Ramos (cell line): ENCODE results near the gene RAB22A.

Source experiments
- in situ Hi-C: fragments of 300-500 bp; cut with MboI; formaldehyde crosslinking; loops from one replicate; pipeline ENCODE4 v1.14.3; 2022; ENCODE audit warnings: low sequenced_read_pairs; ENCODE audit not compliant: unreplicated experiment

Gene RAB22A, protein sequence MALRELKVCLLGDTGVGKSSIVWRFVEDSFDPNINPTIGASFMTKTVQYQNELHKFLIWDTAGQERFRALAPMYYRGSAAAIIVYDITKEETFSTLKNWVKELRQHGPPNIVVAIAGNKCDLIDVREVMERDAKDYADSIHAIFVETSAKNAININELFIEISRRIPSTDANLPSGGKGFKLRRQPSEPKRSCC

DNA sequence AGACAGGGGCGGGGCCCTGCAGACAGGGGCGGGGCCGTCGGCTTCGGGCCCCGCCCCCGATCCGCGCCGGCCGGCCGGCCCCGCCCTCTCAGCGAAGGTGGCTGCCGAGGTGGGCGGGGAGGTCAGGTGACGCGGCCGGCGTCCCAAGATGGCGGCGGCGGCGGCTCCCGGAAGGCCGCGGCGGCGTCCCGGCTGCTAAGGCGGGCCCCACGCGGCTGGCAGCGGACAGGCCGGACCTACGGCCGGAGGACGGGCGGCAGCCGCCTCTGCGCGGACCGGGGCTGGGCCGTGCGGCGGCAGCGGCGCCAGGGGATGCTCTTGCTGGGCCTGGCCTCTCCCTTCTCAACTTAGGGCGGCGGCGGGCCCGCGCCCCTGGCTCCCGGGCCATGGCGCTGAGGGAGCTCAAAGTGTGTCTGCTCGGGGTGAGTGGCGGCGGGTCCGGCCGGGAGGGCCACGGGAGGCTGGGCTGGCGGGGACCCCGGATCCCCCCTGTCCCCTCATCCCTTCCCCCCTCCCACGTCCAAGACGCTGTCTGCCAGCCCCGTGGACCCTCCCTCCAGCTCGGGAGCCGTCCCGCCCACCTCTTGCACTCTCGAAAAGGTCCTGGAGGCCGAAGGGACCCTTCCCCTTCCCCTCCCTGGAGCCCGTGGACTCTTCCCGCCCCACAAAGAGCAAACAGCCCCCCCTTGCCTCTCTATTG is at the start of gene RAB22A:
RAB22A (plus strand) TSS at position 125 of the 700 bp plus-strand sequence; CDS start at position 387, 262 bp downstream.
- in situ Hi-C loops, result no loop called here

DNA sequence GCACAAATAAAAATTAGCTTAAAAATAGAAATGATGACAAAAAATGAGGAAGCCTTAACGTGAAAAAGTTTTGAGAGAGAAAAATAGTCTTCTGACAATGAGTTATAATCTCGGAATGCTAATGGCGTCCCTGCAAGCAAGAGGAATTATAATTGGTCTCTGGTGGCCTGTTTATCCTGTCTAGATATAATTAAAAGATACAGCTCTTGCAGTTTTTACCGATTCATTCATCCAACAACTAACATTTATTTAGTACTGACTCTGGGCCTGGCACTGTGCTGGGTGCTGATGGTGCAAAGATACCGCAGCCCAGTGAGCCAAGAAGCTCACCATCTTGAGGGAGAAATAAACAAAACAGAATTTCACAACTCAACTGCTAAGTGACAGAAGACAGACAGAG is 49.5 kb upstream of the RAB22A start:
- in situ Hi-C loops, result no loop called here

DNA sequence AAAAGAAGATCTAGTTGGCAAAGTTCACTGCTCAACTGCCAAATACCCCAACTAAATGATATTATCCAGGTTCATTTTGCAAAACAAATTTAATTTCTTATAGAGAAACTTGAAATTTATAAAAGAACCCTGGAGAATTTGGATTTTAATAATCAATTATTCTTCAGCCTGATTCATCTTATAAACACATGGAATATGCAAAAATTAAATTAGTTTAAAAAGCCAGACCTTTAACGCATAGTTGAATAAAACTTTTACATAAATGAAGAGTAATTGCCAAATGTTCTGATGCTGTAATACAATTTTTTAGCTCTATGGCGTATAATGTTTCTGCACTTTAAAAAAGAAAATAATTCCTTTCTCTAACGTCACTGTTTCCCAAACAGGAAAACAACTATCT is 47.9 kb upstream of the RAB22A start:
- in situ Hi-C loops, result no loop called here

DNA sequence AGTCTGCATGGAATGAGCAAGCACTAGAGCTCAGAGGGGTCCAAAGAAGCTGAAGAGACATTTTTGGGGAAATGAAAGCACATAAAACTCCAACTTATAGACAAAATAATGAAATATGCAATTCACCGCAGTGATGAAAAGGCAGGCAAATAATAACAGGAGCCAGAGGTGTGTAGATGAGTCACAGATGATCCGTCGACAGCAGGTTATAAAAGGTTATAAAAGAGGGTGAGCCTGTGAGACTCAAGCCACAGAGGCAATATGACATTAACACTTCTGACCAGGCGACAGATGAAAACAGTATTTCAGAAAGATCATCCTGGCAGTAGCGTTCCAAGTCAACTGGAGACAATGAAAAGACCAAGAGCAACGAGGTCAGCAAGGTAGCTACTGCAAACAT is 45.2 kb upstream of the RAB22A start:
- in situ Hi-C loops, result no loop called here

DNA sequence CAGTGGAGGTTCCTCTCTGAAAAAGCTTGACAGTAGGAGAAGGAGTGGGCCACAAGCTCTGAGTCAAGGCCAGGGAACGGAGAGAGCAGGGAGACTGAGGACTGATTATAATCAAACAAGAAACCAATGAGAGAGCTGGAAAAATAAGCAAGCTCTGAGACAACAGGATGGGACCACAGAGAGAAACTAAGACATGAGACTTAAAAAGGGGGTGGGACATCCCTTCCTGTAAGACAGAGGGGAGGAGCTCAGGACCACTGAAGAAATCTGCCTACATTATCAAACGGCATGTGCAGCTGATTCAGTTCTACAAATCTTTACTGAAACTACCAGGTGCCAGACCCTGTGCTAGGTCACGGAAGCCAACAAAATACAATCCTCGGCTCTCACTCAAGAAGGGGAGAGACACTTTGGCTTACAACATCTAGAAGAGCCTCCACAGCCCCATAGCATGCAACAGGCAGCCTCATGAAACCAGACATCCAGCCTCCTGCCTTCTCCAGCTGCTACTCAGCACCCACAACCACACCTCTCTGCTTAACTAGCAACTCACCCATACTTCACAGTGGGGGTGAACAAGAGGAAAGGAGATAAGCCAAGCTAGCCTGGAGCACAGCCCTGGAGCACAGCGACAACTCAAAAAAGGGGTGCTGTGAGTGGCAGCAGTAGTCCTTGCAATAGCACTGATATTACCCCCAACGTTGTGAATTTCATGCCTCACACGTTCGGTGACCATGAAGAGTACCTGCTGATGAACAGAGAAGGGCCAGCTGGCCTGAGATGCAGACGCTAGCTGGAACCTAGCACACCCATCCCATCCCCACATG is 41.9 kb upstream of the RAB22A start:
- in situ Hi-C loops, result no loop called here

DNA sequence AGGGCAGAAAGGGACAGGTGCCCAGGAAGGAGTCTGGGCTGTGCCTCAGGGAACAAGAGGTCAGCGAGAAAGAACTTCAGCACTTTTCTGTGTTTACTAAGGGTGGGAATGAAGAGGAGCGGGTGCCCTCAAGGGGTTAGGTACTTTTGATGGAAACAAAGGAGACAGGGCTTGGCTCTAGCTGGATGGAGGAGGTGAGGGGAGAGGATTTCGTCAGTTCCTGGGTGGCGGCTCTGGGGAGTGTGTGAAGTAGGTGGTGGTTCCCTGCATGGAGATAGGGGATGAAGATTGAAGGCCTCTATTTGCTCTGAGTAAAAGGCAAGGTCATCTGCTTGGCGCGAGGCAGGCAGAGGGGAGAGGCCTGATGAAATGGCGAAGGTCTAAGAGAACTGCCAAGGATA is 41.1 kb upstream of the RAB22A start:
- in situ Hi-C loops, result no loop called here

DNA sequence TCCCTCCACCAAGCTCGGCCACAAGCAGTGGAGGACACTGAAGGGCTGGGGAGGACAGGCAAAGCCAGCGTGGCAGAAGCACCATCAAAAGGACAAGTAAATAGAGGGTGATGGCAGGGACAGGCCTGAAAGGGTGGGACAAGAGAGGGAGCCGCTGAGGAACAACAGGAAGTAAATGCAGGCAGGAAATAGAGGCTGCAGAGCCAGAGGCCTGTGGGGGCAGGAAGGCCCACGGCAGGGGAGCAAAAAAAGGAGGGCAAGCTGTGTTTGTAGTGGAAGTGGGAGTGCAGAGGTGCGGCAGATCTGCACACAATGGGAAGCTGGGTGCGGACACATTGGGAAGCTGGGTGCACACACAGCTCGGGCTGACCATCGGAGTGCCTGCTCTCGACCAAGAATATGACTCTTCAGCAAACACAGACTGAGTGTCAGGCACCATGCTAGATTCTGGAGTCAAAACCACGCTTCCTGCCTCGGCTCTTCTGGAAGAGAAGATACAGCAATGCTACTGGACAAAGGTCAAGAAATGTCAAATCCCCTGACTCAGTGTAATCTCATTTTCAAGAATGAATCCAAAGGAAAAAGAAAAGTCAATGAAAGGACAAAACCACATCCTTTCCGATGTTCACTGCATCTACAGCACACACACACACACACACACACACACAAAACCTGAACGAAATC is 40.4 kb upstream of the RAB22A start:
- in situ Hi-C loops, result no loop called here

DNA sequence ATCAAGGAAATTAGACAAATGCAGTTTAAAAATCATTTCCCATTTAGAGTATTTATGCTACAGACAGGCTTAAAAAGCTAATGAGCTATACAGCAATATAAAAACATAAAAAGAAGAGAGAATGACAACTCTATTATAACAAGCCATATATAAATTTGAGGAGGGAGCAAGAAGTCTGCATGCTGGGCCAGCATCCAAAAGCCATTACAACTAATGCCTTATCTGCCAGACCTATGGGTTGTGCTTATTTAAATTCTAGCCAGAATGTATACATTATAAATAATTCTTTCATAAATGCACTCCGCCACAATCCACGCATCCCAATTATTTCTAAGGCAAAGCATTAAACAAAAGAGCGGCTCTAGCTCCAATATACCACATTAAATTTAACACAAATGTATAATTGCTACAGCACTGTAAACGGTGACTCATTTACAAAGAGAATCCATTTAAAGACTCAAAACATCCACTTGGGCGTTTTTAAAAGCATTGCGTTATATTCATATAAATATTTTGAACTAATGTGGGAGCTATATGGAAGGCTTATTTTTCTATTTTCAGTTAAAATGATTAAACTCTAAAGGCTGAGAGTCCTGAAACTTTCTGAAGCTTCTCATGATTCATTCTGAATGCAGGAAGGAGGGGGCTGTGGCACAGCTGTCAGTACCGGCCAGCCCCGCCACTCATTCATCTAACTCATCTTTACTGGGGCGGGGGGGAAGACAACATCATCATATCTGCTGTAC is 37.7 kb upstream of the RAB22A start:
- in situ Hi-C loops, result no loop called here

DNA sequence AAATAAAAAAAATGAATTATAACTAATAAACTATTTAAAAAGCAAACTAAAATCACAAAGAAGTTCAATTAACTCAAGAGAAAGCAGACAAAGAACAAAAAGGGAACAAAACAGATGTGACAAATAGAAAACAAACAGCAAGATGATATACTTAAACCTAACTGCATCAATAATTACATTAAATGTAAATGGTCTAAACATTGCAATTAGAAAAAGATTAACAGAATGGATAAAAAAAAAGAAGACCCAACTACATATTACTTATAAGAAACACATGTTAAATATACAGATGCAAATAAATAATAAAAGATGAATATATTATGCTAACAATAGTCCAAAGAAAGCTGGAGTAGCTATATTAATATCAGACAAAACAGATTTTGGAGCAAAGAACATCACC is 35.1 kb upstream of the RAB22A start:
- in situ Hi-C loops, result no loop called here

DNA sequence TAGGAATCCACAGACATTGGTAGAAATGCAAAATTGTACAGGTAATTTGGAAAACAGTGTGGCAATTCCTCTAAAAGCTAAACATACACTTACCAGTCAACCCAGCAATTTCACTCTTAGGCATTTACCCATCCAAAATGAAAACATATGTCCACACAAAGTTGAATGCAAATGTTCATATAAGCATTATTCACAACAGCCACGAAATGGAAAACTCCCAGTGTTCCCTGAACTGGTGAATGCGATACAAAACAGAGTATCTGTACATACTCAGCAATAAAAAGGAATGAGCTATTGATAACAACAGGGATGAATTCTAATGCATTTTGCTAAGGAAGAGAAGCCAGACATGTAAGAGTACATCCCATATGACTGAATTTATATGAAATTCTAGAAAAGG is 32.4 kb upstream of the RAB22A start:
- in situ Hi-C loops, result no loop called here

DNA sequence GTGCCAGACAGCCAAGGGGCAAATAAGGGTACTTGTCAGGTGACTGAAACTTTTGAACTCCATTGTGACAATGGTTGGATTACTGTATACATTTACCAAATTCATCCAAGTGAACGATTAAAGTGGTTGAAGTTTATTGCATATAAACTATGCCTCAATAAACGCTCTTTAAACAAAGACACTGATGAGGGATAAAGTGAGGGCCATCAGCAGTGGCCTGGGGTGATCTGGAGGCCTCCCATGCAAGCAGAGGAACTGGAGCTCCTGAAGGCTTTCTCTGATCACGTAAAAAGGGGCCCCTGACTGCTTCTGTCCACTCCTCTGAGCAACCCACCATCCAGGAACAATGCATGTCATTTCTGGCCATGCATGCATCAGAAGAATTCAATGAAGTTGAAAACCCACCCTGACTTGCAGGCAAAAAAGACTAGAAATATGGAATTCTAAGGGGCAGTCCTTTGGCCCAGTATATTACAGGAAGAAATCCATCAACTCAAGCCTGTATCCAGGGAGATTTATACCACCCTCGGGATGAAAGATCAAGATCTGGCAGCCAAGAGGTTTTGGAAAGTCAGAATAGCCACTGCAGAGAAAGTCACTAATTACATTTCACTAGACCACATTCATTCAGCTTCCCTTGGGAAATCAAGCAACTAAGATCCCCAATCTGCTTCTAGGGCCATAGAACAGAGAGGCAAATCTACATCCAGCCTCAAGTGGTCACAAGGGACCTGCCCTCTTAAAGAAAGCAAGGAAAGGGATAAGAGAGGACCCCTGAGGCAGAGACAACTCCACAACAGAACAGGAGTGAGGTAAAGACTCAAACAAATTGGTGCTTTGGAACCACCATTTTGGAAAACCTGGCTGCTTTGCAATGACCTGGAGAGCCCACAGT is 31.7 kb upstream of the RAB22A start:
- in situ Hi-C loops, result no loop called here

DNA sequence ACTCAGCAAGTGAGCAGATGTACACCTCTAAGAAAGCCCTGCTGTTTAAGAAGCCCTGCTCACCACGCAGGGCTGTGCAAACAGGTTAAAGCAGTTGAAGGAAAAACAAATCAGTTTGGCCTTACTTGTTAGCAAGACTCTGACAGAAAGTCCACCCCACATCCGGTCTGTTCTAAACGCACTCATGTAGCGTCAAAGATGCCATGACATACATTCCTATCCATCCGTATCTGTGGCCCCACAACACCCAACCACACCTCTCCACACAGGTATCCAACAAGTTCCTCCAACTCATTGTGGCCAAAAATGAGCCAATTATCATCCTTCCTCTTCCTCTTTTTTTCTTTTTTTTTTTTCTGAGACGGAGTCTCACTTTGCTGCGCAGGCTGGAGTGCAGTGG is 22.8 kb upstream of the RAB22A start:
- in situ Hi-C loops, result no loop called here

DNA sequence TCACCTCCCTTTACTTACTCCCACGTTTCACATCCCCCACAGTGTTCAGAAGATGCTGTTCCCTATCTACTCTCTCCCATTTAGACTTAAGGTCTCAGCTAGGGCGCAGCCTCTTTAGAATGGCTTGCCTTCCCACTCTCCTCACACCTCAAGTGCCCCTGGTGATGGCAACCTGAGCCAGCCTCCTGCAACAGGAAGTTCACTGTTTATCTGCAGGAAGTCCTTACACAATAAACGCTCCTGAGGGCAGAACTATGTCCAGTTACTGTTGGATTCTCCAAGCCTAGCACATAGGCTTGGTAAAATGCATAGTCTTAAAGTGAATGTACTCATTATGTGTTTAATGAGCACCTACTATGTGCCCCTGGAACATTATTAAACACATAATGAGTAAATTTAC is 21.9 kb upstream of the RAB22A start:
- in situ Hi-C loops, result no loop called here

DNA sequence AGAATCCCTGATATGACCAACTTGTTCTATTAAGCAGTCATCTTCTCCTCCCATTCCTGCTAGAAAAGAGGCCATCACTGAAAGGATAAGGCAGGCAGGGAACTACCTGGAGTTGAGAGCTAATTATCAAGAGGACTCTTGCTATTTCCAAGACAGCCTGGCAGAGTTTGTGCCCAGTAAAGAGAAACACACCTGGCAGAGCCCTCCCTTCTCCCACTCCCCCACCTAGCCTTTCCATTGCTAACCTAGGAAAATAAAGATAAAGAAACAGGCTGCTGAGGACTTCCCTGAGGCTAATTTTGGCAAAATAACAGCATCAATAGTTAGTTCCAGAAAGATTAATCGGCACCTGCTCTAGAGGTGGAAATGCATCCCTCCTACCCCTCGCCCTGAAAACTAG is 20.4 kb upstream of the RAB22A start:
- in situ Hi-C loops, result no loop called here

DNA sequence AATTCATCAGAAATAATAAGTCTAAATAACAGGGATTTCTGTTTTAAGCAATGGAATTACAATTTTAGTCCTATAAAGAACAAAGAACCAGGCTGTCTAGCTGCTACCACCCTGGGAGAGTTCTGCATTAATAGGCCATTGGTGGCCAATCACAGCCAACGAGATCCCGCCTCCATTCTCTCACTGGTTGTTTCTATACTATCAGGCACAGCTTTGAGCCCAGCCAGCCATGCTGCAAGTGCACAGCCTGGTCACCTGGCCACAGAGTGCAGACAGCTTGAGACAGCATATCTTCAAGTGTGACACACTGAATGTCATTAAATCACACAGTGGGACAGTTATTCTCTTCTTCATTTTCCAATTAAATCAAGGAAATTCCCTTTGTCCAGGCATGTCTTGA is 16.1 kb upstream of the RAB22A start:
- in situ Hi-C loops, result no loop called here

DNA sequence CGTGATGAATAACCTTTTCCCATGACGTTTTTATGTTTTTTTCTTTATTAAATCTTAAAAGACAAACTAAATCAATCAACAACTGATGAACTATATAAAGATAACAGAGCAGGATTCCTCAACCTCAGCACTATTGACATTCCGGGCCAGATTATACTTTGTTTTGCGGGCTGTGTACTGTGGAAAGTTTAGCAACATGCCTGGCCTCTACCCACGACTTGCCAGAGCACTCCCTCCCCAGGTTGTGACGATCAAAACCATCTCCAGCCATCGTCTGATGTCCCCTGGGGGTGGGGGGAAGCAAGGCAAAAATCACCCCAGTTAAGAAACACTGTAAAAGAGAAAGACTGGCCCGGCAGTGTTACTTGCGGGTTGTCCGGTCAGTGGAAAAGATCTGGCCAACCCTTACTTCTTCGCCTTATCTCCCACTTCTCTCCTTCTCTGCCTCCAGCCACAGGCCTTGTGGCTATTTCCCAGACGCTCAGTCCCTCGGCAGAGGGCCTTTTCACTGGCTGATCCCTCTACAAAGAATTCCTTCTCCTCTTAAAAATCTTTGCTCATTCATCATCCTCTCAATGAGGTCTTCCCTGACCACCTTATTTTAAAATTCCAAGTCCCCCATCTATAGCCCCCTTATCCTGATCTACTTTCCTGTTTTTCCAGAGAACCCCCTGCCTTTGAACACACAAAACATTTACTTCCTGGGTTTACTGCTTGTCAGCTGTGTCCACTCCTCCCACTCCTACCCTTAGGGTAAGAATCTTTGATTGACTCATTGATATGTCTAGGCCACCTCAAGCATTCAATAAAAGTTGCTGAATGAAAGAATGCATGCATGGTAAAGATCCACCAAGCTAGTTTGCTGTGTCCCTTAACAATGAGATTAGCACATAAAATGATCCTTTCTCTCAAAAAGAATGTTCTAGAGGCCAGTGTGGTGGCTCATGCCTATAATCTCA is 14.7 kb upstream of the RAB22A start:
- in situ Hi-C loops, result no loop called here

DNA sequence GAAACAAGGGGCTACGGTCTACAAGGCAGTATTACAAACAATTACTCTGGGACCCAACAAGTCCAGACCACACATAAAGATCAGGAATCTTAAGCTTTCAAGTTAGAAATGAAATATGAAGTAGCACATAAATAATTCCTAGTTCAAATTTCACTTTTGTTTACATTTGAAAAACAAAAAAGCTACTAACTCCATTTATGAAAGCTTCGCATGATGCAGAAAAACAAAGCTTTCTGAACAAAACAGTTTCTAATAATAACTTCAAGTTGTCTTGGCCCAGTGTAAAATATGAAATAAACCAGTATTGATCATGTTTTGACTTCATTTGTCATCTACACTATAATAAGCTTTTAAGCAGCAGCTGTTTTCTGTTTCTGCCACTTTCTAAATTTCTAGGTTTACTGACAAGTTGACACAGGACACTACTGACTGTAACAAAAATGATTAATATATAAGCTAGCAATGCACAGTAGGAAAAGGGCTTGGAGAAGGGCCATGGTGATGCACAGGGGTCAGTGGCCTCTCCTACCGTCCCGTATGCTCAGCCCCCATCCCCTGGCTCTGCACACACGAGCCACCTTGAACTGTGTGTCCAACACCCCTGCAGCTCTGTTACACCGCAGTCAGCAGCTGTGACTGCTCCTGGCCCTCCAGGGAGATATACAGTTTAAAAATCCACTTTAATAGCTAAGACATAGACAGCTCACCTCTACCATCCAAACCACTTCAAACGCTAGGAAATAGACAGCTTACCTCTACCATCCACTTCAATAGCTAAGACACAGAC is 13.3 kb upstream of the RAB22A start:
- in situ Hi-C loops, result no loop called here
